GM12801 (cell line): ENCODE measurements around the gene SLC35F4.

Source experiments
- TF ChIP-seq, protein P1 (sequence below): IDR thresholded peaks from one replicate; pipeline ENCODE4 v1.5.1; 2011; ENCODE audit warnings: control low read depth; ENCODE audit not compliant: insufficient read length; ENCODE audit errors: extremely low read depth

Gene SLC35F4

DNA sequence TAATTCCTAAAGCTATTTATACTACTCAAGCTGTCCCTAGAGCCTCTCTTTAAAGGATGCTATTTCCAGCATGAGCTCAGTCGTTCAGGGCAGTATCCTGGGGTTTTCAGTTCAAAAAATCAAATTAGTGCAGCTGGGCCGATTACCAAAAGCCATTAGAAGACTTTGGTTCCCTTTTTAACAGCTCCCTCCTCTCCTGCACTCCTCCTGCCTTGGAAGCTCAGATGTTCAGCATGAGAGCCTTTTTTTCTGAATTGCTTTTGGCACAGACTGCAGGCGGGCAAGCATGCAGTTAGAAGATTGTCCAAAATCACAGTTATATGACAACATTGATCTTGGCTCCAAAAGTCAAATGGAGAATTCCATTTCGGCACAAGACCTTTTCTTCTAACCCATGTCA, 179.6 kb downstream of the SLC35F4 start:
- TF ChIP-seq, protein P1, sequence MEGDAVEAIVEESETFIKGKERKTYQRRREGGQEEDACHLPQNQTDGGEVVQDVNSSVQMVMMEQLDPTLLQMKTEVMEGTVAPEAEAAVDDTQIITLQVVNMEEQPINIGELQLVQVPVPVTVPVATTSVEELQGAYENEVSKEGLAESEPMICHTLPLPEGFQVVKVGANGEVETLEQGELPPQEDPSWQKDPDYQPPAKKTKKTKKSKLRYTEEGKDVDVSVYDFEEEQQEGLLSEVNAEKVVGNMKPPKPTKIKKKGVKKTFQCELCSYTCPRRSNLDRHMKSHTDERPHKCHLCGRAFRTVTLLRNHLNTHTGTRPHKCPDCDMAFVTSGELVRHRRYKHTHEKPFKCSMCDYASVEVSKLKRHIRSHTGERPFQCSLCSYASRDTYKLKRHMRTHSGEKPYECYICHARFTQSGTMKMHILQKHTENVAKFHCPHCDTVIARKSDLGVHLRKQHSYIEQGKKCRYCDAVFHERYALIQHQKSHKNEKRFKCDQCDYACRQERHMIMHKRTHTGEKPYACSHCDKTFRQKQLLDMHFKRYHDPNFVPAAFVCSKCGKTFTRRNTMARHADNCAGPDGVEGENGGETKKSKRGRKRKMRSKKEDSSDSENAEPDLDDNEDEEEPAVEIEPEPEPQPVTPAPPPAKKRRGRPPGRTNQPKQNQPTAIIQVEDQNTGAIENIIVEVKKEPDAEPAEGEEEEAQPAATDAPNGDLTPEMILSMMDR: no peak

DNA sequence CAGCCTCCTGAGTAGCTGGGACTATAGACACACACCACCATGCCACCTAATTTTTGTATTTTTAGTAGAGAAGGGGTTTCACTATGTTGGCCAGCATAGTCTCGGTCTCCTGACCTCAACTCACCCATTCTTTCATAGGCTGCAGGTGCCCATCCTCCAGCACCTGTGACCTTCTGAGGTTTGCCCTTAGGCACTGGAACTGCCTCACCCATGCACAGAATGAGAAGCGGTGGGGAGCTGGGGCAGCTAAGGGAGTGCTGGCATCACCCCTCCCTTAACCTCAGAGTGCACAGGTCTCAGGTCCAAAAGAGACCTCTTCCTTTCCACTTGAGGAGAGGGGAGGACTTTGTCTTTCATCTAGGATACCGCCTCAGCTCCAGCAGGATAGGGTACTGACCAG, 194.9 kb downstream of the SLC35F4 start:
- TF ChIP-seq, protein P1: no peak

DNA sequence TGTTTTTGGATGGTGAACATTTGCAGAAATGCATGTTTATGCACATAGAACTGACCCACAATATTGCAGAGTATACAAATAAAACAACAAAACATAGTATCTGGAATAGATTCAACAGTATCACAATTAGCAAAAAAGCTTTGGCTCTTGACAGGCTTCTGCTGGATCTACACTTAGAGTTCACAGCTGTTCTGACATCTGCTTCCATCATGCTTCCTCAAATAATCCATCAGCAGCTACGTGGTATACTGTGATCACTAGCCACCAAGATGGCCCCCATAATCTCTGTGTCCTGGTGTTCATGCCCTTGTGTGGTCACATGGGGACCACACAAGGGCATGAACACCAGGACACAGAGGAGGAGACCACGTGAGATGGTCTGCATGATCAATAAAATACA, 205.7 kb downstream of the SLC35F4 start:
- TF ChIP-seq, protein P1: no peak

DNA sequence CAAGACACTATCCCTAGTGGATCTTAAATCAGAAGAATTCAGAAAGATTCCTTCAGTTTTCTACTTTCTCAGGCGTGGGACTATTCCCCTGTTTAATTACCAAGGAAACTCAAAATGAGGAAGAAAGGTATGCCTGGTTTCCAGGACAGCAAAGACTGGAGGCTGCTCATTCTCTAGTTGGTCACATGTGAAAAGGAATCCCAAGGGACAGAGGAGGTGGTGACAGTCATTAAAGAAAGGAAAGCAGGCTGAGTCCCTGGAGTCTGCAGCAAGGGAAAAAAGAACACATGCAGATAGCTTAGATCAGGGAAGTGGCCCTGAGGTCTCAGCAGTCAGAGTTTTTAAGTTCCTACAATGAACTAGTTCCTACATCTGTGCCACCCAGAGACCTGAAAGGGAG, 206.8 kb downstream of the SLC35F4 start:
- TF ChIP-seq, protein P1: no peak

DNA sequence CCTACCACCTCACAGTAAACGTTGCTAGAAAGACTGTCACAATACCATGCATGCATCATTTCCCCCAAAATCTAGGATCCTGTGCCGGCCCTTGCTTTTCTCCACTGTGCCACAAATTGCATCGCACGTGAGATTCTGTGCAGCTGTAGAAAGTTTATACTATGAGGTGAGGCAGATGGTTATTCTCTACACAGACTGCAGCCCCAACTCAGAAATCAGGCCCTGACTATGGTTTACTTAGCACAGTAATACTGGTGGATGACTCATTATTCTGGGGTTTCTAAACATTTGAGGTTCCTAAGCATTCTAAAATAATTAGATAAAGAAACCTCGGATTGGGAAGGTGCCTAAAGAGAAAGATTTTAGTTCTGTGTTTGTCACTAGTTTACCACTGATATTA, 208.4 kb downstream of the SLC35F4 start:
- TF ChIP-seq, protein P1: no peak

DNA sequence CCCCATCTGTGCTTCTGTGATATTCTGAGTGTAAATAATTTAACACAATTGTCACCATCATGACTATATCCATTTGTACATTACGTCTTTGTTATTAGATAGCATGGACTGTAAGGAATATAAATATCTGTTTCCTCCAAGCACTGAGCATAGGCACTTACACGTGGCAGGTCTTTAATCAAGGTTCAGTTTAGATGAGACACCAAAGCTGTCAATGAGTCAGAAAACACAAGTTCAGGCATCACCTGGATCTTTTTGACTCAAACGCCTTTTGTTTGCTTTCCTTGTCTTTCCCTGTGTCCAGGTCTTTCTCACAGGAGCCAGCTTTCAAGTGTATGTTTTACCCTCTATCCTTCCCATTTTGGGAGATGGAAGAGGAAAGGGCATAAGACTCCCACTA, 209.0 kb downstream of the SLC35F4 start:
- TF ChIP-seq, protein P1: no peak

DNA sequence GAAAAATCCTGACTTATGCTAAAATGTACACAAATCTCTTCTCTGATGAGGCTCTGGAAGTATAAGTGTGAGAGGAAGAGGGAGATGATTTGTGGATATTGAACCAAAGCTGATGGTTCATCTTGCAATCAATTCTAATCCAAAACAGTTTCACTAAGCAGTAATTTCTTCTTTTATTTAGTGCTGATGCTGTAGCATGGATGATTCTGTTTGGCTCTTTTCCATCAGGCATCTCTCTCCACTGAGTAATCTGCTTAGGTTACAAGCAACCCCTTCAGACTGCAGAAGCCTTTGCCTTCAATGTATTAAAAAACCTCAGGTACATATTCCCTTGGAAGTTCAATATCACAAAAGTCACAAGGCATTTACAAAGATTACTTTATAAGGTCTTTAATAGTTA, 213.1 kb downstream of the SLC35F4 start:
- TF ChIP-seq, protein P1: no peak

DNA sequence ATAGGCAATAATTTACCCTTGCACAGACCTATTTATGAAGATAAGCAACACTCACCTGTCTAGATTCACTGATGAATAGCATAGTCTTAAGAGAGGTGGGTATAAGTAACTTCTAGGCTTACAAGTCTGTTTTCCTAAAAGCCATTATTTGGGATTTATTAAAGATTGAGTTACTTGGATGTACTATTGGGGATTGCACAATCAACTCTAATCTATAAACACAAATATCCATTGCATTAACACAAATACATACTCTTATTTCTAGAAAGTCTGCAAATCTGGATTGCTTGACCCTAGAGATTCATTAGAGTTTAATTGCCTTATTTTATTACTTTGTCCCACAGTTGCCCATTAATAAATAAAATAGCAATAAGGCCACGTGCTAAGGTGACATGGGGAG, 224.1 kb downstream of the SLC35F4 start:
- TF ChIP-seq, protein P1: no peak
